Smooth muscle cell (in vitro differentiated cells): ENCODE results near the gene CDKN3. TPM values are rescaled to one million over a fixed set of nuclear protein-coding genes. Genes with fewer than 3 reads are reported as not detected.

Experiments used
- DNase-seq: peaks from one replicate; lab custom pipeline; 2025; ENCODE audit not compliant: unreplicated experiment; lab: John Stamatoyannopoulos, UW
- H2AFZ ChIP-seq: fragments of 200-600 bp; sonication (generic); 2 replicates; pipeline ENCODE4 v1.6.0; 2016; ENCODE audit warnings: antibody characterized with exemption, low read depth, mild to moderate bottlenecking
- H3F3A ChIP-seq: fragments of 200-600 bp; sonication (generic); 2 replicates; pipeline ENCODE4 v1.6.0; 2017; ENCODE audit warnings: antibody characterized with exemption, low read depth
- H3K27ac ChIP-seq: fragments of 200-600 bp; sonication (generic); 2 replicates; pipeline ENCODE4 v1.5.1; 2016; ENCODE audit warnings: low read depth, mild to moderate bottlenecking
- H3K27me3 ChIP-seq: fragments of 200-600 bp; sonication (generic); 2 replicates; pipeline ENCODE4 v1.6.1; 2016; ENCODE audit warnings: low read depth, mild to moderate bottlenecking
- H3K36me3 ChIP-seq: fragments of 200-600 bp; sonication (generic); 2 replicates; pipeline ENCODE4 v1.5.1; 2016; ENCODE audit warnings: low read depth
- H3K4me1 ChIP-seq: fragments of 200-600 bp; sonication (generic); 2 replicates; pipeline ENCODE4 v1.5.1; 2016; ENCODE audit warnings: low read depth
- H3K4me2 ChIP-seq: fragments of 200-600 bp; sonication (generic); 2 replicates; pipeline ENCODE4 v1.6.0; 2016; ENCODE audit warnings: mild to moderate bottlenecking
- H3K4me3 ChIP-seq: fragments of 200-600 bp; sonication (generic); 2 replicates; pipeline ENCODE4 v1.5.1; 2016; ENCODE audit warnings: mild to moderate bottlenecking
- H3K79me2 ChIP-seq: fragments of 200-600 bp; sonication (generic); 2 replicates; pipeline ENCODE4 v1.6.0; 2016; ENCODE audit warnings: low read depth, mild to moderate bottlenecking
- H3K9ac ChIP-seq: fragments of 200-600 bp; sonication (generic); 2 replicates; pipeline ENCODE4 v1.6.0; 2016; ENCODE audit warnings: low read depth
- H3K9me3 ChIP-seq: fragments of 200-600 bp; sonication (generic); replicated peaks from 2 replicates; pipeline ENCODE4 v1.5.1; 2016; ENCODE audit warnings: low read depth
- H4K20me1 ChIP-seq: fragments of 200-600 bp; sonication (generic); 2 replicates; pipeline ENCODE4 v1.6.0; 2016; ENCODE audit warnings: low read depth
- WGBS: methylation state at CpG from one replicate; pipeline ENCODE4 v1.1.7; 2016; ENCODE audit warnings: low lambda C conversion rate; 5-methylcytosine and 5-hydroxymethylcytosine counted together
- polyA plus RNA-seq: library from polyadenylated mRNA; unstranded; fragments of >200 nt; fragmentation: Nextera tagmentation; extraction: Ambion mirVana; gene quantifications from 2 replicates; pipeline ENCODE4 v1.2.1, GENCODE V29; 2016
- total RNA-seq: library from RNA; depleted of rRNA; stranded (reverse); fragments of >200 nt; gene quantifications from 2 replicates; pipeline ENCODE4 v1.2.3, GENCODE V29; 2014
- TF ChIP-seq, protein P1 (sequence below): fragments of 200-600 bp; sonication (generic); IDR thresholded peaks from 2 replicates; pipeline ENCODE4 v1.5.1; 2017; ENCODE audit warnings: borderline replicate concordance, mild to moderate bottlenecking, antibody characterized with exemption; ENCODE audit not compliant: insufficient read depth, poor library complexity, severe bottlenecking

The CDKN3 gene
- total and polyA plus RNA-seq, 2 experiments from 2014 or later = 18.6 to 22.1 TPM

DNA sequence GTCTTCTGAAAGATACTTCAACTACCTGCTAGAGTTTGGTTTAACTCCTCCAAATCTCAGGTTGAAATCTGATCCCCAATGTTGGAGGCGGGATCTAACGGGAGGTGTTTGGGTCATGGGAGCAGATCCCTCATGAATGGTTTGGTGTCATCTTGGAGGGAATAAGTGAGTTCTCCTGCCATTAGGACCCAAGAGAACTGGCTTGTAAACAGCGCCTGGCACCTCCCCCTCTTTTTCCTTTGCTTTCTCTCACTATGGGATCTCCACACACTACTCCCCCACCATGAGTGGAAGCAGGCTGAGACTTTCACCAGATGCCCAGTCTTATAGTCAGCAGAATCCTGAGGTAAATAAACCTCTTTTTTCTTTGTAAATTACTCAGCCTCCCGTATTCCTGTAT lies 41.9 kb downstream of the CDKN3 start:
- Histone ChIP-seq H3K9me3 (no peaks in the 10 kb centered on the region), H3K9ac (no peak overlapping the region), H4K20me1 (peaks cover 67% of the 10 kb centered on the region), H3K4me3 (no peak overlapping the region), H3K36me3 (no peaks in the 10 kb centered on the region), H3K27me3 (no peaks in the 10 kb centered on the region), H3F3A (peaks cover 4% of the 10 kb centered on the region), H3K79me2 (peaks cover 70% of the 10 kb centered on the region), H3K27ac (no peak overlapping the region), H3K4me1 (peaks cover 50% of the 10 kb centered on the region), H2AFZ (no peak overlapping the region), H3K4me2 (peak overlapping the region; percentile 50)
- WGBS = 68% methylated on average over 4 of the region's 4 CpGs
- no peak for DNase-seq
- TF ChIP-seq, protein P1, sequence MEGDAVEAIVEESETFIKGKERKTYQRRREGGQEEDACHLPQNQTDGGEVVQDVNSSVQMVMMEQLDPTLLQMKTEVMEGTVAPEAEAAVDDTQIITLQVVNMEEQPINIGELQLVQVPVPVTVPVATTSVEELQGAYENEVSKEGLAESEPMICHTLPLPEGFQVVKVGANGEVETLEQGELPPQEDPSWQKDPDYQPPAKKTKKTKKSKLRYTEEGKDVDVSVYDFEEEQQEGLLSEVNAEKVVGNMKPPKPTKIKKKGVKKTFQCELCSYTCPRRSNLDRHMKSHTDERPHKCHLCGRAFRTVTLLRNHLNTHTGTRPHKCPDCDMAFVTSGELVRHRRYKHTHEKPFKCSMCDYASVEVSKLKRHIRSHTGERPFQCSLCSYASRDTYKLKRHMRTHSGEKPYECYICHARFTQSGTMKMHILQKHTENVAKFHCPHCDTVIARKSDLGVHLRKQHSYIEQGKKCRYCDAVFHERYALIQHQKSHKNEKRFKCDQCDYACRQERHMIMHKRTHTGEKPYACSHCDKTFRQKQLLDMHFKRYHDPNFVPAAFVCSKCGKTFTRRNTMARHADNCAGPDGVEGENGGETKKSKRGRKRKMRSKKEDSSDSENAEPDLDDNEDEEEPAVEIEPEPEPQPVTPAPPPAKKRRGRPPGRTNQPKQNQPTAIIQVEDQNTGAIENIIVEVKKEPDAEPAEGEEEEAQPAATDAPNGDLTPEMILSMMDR = no peak

DNA sequence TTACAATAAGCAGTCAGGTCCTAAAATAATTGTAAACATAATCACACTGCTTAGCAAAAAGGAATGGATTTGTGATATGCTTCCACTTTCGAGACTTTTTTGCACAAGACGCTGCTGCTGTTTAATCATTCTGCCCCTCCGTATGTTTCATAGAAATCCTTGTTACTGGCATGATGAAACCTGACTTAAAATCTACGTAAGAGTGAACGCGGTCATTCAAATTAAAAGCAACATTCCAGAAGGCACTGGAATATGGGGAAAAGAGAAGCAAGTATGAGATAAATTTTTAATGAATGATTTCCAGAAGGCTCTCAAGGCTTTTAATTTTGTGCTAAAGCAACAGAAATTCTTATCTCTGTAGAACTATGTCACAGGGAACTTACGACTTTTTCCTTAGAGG lies 43.2 kb downstream of the CDKN3 start:
- H2AFZ ChIP-seq = peak overlapping the region; percentile 23
- H3K36me3 ChIP-seq = no peaks in the 10 kb centered on the region
- peak overlapping the region; percentile 94 for H3K27ac ChIP-seq
- TF ChIP-seq, protein P1 = no peak
- peaks cover 47% of the 10 kb centered on the region for H3K4me1 ChIP-seq
- H4K20me1 ChIP-seq = peaks cover 54% of the 10 kb centered on the region
- H3K4me2 ChIP-seq = peak overlapping the region; percentile 98
- no peak for DNase-seq
- 31% methylated on average over 7 of the region's 7 CpGs for WGBS
- peaks cover 56% of the 10 kb centered on the region for H3K79me2 ChIP-seq
- peaks cover 4% of the 10 kb centered on the region for H3F3A ChIP-seq
- H3K9ac ChIP-seq = peak overlapping the region; percentile 80
- no peaks in the 10 kb centered on the region for H3K27me3 ChIP-seq
- H3K9me3 ChIP-seq = no peaks in the 10 kb centered on the region
- H3K4me3 ChIP-seq = peak overlapping the region; percentile 73

DNA sequence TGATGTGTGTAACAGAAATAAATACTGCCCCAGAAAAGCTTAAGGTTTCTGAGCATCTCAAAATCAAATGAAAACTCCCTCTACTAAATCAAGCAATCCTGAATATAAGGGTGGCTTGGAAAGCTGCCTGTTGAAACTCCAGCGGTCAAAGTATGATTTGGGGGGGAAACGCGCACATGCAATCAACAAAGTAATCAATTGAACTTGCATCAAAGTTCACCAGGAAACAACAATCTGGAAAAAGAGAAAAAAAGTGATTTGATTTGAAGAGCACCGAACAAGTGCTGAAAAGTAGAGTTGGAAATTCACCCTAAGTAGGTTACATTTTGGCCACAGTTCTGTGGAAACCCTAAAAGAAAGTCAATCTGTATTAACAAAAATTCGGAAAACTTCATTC lies 43.7 kb downstream of the CDKN3 start:
- Histone ChIP-seq H2AFZ (peak overlapping the region; percentile 23), H3K79me2 (peaks cover 52% of the 10 kb centered on the region), H3K9ac (peak overlapping the region; percentile 80), H3K27ac (peak overlapping the region; percentile 94), H3K4me2 (peak overlapping the region; percentile 98), H3K4me3 (peak overlapping the region; percentile 73), H3K9me3 (no peaks in the 10 kb centered on the region), H3K4me1 (peaks cover 43% of the 10 kb centered on the region), H3K36me3 (no peaks in the 10 kb centered on the region), H3K27me3 (no peaks in the 10 kb centered on the region), H4K20me1 (peaks cover 49% of the 10 kb centered on the region), H3F3A (peaks cover 4% of the 10 kb centered on the region)
- TF ChIP-seq, protein P1 = no peak
- 1% methylated on average over 5 of the region's 5 CpGs for WGBS
- DNase-seq = no peak
